SK-N-SH treated with all-trans-retinoic acid at 6 μM for 48 hours (cell line): ENCODE data around the gene PHLDA1.
A peak's percentile ranks its signal among the peaks of the same experiment; 100 is the strongest.

Experiments
- ATAC-seq: fragments of 200-7000 bp; cut with Tn5 transposase; 3 replicates; pipeline ENCODE4 v1.9.1; 2020; ENCODE audit warnings: mild to moderate bottlenecking, moderate library complexity
- ARNTL ChIP-seq: fragments of 450-650 bp; formaldehyde crosslinking; IDR thresholded peaks from 2 replicates; pipeline ENCODE4 v1.5.0; 2020; ENCODE audit warnings: low read depth, mild to moderate bottlenecking, moderate library complexity, borderline replicate concordance
- BACH2 ChIP-seq: fragments of 250-450 bp; sonication (Bioruptor Pico); IDR thresholded peaks from 2 replicates; pipeline ENCODE4 v1.9.0; 2021; ENCODE audit warnings: mild to moderate bottlenecking, borderline replicate concordance
- CSDC2 ChIP-seq: fragments of 250-450 bp; sonication (Bioruptor Pico); IDR thresholded peaks from 2 replicates; pipeline ENCODE4 v1.5.0; 2020; ENCODE audit warnings: mild to moderate bottlenecking, moderate library complexity
- ESRRG ChIP-seq: fragments of 250-450 bp; sonication (Bioruptor Pico); IDR thresholded peaks from 2 replicates; pipeline ENCODE4 v1.6.1; 2021; ENCODE audit warnings: mild to moderate bottlenecking
- GLIS3 ChIP-seq: fragments of 250-450 bp; sonication (Bioruptor Pico); IDR thresholded peaks from 2 replicates; pipeline ENCODE4 v1.5.0; 2020; ENCODE audit warnings: mild to moderate bottlenecking, moderate library complexity
- ISL1 ChIP-seq: fragments of 250-450 bp; sonication (Bioruptor Pico); IDR thresholded peaks from 2 replicates; pipeline ENCODE4 v2.1.2; 2022; ENCODE audit warnings: mild to moderate bottlenecking, moderate library complexity
- OSR1 ChIP-seq: fragments of 250-450 bp; sonication (Bioruptor Pico); IDR thresholded peaks from 2 replicates; pipeline ENCODE4 v1.8.0; 2022; ENCODE audit warnings: moderate library complexity, mild to moderate bottlenecking, inconsistent platforms
- POU6F1 ChIP-seq: fragments of 250-450 bp; sonication (Bioruptor Pico); IDR thresholded peaks from 2 replicates; pipeline ENCODE4 v1.8.0; 2021; ENCODE audit warnings: low read depth, mild to moderate bottlenecking, moderate library complexity, borderline replicate concordance
- PPARA ChIP-seq: fragments of 250-450 bp; sonication (Bioruptor Pico); IDR thresholded peaks from 2 replicates; pipeline ENCODE4 v1.5.0; 2020; ENCODE audit warnings: mild to moderate bottlenecking, borderline replicate concordance
- RARB ChIP-seq: fragments of 250-450 bp; sonication (Bioruptor Pico); IDR thresholded peaks from 2 replicates; pipeline ENCODE4 v1.8.0; 2021; ENCODE audit warnings: mild to moderate bottlenecking, moderate library complexity
- SNAI2 ChIP-seq: fragments of 250-450 bp; sonication (Bioruptor Pico); IDR thresholded peaks from 2 replicates; pipeline ENCODE4 v1.5.0; 2020; ENCODE audit warnings: mild to moderate bottlenecking, moderate library complexity
- TCF4 ChIP-seq: fragments of 250-450 bp; sonication (Bioruptor Pico); IDR thresholded peaks from 2 replicates; pipeline ENCODE4 v1.8.0; 2021; ENCODE audit warnings: mild to moderate bottlenecking, moderate library complexity, borderline replicate concordance
- TOX ChIP-seq: fragments of 250-450 bp; sonication (Bioruptor Pico); IDR thresholded peaks from 2 replicates; pipeline ENCODE4 v1.8.0; 2021; ENCODE audit warnings: mild to moderate bottlenecking, moderate library complexity, borderline replicate concordance
- TSHZ2 ChIP-seq: fragments of 250-450 bp; sonication (Bioruptor Pico); IDR thresholded peaks from 2 replicates; pipeline ENCODE4 v1.5.0; 2020; ENCODE audit warnings: mild to moderate bottlenecking, moderate library complexity
- ZC3H10 ChIP-seq: fragments of 250-450 bp; sonication (Bioruptor Pico); IDR thresholded peaks from 2 replicates; pipeline ENCODE4 v1.5.1; 2021; ENCODE audit warnings: mild to moderate bottlenecking, moderate library complexity
- ZNF565 ChIP-seq: fragments of 450-650 bp; formaldehyde crosslinking; conservative IDR thresholded peaks from 2 replicates; pipeline ENCODE4 v1.5.0; 2020; ENCODE audit warnings: low read depth, mild to moderate bottlenecking, moderate library complexity
- ZNF70 ChIP-seq: fragments of 450-650 bp; formaldehyde crosslinking; IDR thresholded peaks from 2 replicates; pipeline ENCODE4 v1.5.0; 2020; ENCODE audit warnings: mild to moderate bottlenecking, moderate library complexity
- ZNF8 ChIP-seq: fragments of 450-650 bp; formaldehyde crosslinking; IDR thresholded peaks from 2 replicates; pipeline ENCODE4 v1.5.0; 2020; ENCODE audit warnings: mild to moderate bottlenecking, moderate library complexity
- TF ChIP-seq, protein P1 (sequence below): fragments of 250-450 bp; sonication (Bioruptor Pico); IDR thresholded peaks from 2 replicates; pipeline ENCODE4 v1.5.1; 2020; ENCODE audit warnings: low read depth, mild to moderate bottlenecking, moderate library complexity

PHLDA1 gene

DNA sequence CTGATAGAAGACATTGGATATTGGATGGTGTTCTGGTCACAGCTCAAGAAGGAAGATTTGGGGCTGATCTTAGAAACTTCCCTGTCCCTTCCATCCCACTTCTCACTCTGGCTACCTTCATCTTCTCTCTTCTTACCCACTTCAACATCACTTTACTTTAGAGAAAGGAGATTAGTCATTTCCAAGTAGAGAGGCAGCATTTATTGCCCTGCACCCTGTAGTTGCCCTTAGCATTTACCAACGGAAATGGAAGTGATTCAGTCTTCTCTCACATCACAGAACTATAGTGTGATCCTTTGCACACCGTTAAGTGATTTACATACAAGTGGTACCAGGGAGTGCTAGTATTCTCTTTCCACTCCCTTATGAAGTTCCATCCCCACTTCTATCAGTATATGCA is 52.4 kb downstream of the PHLDA1 start:
- TF ChIP-seq OSR1 = no peak
- no peak for TF ChIP-seq ZC3H10
- TF ChIP-seq TOX (CRISPR knock-in tag) = no peak
- TF ChIP-seq ISL1 (CRISPR knock-in tag) = no peak
- TF ChIP-seq CSDC2 (CRISPR knock-in tag) = 0 out of 2 replicates have a peak, but pooled peaks have one; percentile 27
- TF ChIP-seq ZNF8 = no peak
- peak; percentile 7; the same call in 2 of the 3 replicates for ATAC-seq

- no peak for TF ChIP-seq SNAI2
- ATAC-seq = peak; percentile 15
These were observed 52.9 kb downstream of the PHLDA1 start for GRCh38 chr12:75978677-75979076.

- TF ChIP-seq ZC3H10 = no peak; the same call in 1 of the 2 replicates
- TF ChIP-seq CSDC2 (CRISPR knock-in tag) = peak; percentile 53; the same call in 1 of the 2 replicates
- peak; percentile 39; the same call in 1 of the 2 replicates for TF ChIP-seq ISL1 (CRISPR knock-in tag)
- ATAC-seq = peak; percentile 92
These were observed 53.5 kb downstream of the PHLDA1 start for GRCh38 chr12:75977952-75978671.

DNA sequence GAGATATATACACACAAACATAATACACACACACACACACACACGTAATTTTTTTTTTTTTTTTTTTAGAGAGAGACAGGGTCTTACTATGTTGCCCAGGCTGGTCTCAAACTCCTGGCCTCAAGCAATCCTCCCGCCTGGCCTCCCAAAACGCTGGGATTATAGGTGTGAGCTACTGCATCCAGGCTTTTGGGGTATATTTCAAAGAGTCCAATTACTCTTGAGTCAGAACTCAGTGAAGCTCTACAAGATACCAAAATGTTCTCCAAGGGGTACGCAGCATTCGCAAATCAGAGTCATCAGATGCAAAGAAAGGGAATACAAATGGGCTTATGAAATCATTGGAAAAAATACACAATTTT is 54.0 kb downstream of the PHLDA1 start:
- TF ChIP-seq ZNF70 = no peak
- no peak for TF ChIP-seq OSR1
- TF ChIP-seq ZNF565 (CRISPR knock-in tag) = no peak
- peak; percentile 40 for ATAC-seq

DNA sequence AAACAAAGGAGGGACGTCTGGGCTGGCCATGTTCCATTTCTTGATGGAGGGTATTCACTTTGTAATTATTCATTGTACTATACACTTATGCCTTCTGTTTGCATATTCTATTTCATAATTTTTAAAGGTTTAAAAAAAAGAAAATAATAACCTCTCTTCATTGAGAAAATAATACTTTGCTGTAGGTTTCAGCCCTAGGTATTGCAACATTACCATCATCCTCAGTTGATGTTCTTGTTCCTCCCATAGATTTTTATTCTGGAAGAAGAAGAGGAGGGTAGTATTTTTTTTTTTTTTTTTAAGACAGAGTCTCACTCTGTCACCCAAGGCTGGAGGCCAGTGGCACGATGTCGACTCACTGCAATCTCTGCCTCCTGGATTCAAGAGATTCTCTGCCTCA is 54.7 kb downstream of the PHLDA1 start:
- TF ChIP-seq ARNTL (CRISPR knock-in tag) = no peak
- no peak for TF ChIP-seq PPARA (CRISPR knock-in tag)
- no peak for TF ChIP-seq GLIS3 (CRISPR knock-in tag)
- no peak for TF ChIP-seq RARB
- TF ChIP-seq SNAI2 = no peak
- no peak for TF ChIP-seq ZNF8
- TF ChIP-seq ISL1 (CRISPR knock-in tag) = no peak
- no peak for TF ChIP-seq ESRRG (CRISPR knock-in tag)
- TF ChIP-seq, protein P1, sequence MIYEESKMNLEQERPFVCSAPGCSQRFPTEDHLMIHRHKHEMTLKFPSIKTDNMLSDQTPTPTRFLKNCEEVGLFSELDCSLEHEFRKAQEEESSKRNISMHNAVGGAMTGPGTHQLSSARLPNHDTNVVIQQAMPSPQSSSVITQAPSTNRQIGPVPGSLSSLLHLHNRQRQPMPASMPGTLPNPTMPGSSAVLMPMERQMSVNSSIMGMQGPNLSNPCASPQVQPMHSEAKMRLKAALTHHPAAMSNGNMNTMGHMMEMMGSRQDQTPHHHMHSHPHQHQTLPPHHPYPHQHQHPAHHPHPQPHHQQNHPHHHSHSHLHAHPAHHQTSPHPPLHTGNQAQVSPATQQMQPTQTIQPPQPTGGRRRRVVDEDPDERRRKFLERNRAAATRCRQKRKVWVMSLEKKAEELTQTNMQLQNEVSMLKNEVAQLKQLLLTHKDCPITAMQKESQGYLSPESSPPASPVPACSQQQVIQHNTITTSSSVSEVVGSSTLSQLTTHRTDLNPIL (CRISPR knock-in tag) = no peak
- TF ChIP-seq POU6F1 = no peak
- no peak for TF ChIP-seq BACH2
- no peak for TF ChIP-seq OSR1
- no peak for ATAC-seq

DNA sequence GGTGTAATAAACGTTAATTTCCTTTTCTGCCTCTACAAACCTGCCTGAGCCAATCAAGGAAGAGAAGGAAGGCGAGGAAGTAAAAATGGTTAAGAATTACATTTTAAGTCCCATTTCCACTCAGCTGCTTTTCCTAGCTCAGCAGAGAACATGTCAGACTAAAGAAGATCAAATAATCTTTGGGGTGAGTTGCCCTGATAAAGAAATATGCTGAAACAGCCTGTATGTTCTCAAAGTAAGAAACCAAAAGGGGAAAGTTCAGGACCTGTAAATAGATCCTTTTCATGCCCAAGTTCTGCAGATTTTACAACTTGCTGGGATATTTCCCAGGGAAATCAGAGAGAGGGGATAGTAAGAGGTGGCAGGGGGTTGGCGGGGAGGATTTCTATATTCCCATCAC is 55.5 kb downstream of the PHLDA1 start:
- ATAC-seq = no peak
- no peak for TF ChIP-seq SNAI2
- no peak for TF ChIP-seq BACH2
- TF ChIP-seq PPARA (CRISPR knock-in tag) = no peak
- no peak for TF ChIP-seq OSR1
- no peak for TF ChIP-seq ZNF70
- no peak for TF ChIP-seq TCF4 (CRISPR knock-in tag)
- no peak for TF ChIP-seq GLIS3 (CRISPR knock-in tag)
- TF ChIP-seq ZC3H10 = no peak
- TF ChIP-seq ISL1 (CRISPR knock-in tag) = no peak
- no peak for TF ChIP-seq POU6F1
- TF ChIP-seq ZNF8 = no peak
- TF ChIP-seq, protein P1 (CRISPR knock-in tag) = no peak
- TF ChIP-seq ARNTL (CRISPR knock-in tag) = no peak
- no peak for TF ChIP-seq TSHZ2 (CRISPR knock-in tag)
- no peak for TF ChIP-seq RARB
